ENCODE measurements around the gene TMEM135.

The TMEM135 gene

DNA sequence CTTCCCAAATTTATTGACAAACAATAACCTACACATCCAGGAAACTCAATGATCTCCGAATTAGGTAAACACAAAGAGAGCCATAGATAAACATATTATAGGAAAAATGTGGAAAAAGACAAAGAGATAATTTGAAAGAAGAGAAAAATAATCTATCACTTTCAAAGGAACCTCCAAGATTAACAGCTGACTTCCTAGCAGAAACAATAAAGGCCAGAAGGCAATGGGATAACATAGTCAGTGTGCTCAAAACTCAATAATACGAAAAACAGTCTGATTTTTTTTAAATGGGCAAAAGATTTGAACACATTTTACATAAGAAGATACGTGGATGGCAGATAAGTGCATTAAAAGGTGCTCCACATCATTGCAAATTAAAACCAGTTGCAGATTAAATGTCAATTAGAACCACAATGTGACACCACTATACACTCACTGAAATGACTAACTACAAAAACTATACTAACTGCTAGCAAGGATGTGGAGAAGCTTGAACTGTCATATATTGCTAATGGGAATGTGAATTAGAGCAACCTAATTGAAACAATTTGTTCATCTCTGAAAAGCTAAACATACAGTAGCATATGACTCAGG lies 300.4 kb downstream of the TMEM135 start:
- no peaks in the 10 kb centered on the region for H4K20me1 ChIP-seq (ENCODE audit: insufficient read depth, low read length)
- H3K27ac ChIP-seq (ENCODE audit: low read depth, low read length, poor library complexity, severe bottlenecking) = no peak overlapping the region
- H3K9me3 ChIP-seq (ENCODE audit: low read length) = no peaks in the 10 kb centered on the region
- H2AFZ ChIP-seq (ENCODE audit: low read length) = no peak overlapping the region
- no peak overlapping the region for H3K9ac ChIP-seq (ENCODE audit: low read length)
- H3K4me2 ChIP-seq (ENCODE audit: low read length) = no peak overlapping the region
- no peak for TF ChIP-seq EZH2 (IDR thresholded peaks at IDR 0.05; ENCODE audit: borderline replicate concordance, low read length)
- no peak for TF ChIP-seq CTCF (IDR thresholded peaks at IDR 0.05; ENCODE audit: low read length)
- H3K9me2 ChIP-seq (ENCODE audit: low read depth, low read length) = no peaks in the 10 kb centered on the region
- H3K79me2 ChIP-seq (ENCODE audit: insufficient read depth, low read length) = no peaks in the 10 kb centered on the region
- H3K36me3 ChIP-seq (ENCODE audit: insufficient read depth, low read length) = no peaks in the 10 kb centered on the region
- H3K27me3 ChIP-seq (ENCODE audit: insufficient read depth, low read length) = no peaks in the 10 kb centered on the region
- H3F3A ChIP-seq (ENCODE audit: insufficient read depth, low read length) = no peaks in the 10 kb centered on the region
- no peaks in the 10 kb centered on the region for H3K4me1 ChIP-seq (ENCODE audit: insufficient read depth, low read length, severe bottlenecking)
- no peak overlapping the region for H3K4me3 ChIP-seq (ENCODE audit: low read depth, low read length, poor library complexity, severe bottlenecking)

- Histone ChIP-seq H3K27me3 (ENCODE audit: insufficient read depth, low read length) (no peaks in the 10 kb centered on the region), H3K79me2 (ENCODE audit: insufficient read depth, low read length) (no peaks in the 10 kb centered on the region), H2AFZ (ENCODE audit: low read length) (no peak overlapping the region), H3K9ac (ENCODE audit: low read length) (no peak overlapping the region), H3K4me1 (ENCODE audit: insufficient read depth, low read length, severe bottlenecking) (no peaks in the 10 kb centered on the region), H3K9me3 (ENCODE audit: low read length) (no peaks in the 10 kb centered on the region), H3K9me2 (ENCODE audit: low read depth, low read length) (no peaks in the 10 kb centered on the region), H3F3A (ENCODE audit: insufficient read depth, low read length) (no peaks in the 10 kb centered on the region), H4K20me1 (ENCODE audit: insufficient read depth, low read length) (no peaks in the 10 kb centered on the region), H3K4me3 (ENCODE audit: low read depth, low read length, poor library complexity, severe bottlenecking) (no peak overlapping the region), H3K4me2 (ENCODE audit: low read length) (no peak overlapping the region), H3K27ac (ENCODE audit: low read depth, low read length, poor library complexity, severe bottlenecking) (no peak overlapping the region), H3K36me3 (ENCODE audit: insufficient read depth, low read length) (no peaks in the 10 kb centered on the region)
- no peak for TF ChIP-seq EZH2 (IDR thresholded peaks at IDR 0.05; ENCODE audit: borderline replicate concordance, low read length)
- TF ChIP-seq CTCF (IDR thresholded peaks at IDR 0.05; ENCODE audit: low read length) = no peak
These were observed 301.7 kb downstream of the TMEM135 start for GRCh38 chr11:87339416-87339815.

DNA sequence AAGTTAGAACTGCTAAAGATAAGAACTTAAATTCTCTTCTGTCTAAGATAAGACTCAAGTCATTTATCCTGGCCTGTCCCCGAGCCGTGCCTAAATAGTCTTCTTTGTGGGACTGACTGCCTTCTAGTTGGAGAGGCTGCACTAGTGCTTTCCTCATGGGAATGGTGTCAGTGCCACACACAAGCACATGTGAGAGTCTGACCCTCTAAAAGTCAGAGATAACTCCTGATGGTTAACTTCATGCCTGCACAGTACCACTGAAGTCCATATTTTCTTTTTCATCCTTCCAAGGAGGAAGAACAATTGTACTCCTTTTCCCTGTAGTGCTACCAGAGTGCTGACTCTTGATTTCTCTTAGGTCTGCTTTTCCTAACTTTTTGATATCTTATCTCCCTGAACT lies 309.7 kb downstream of the TMEM135 start:
- H3K27me3 ChIP-seq (ENCODE audit: insufficient read depth, low read length) = no peaks in the 10 kb centered on the region
- H3K36me3 ChIP-seq (ENCODE audit: insufficient read depth, low read length) = no peaks in the 10 kb centered on the region
- no peak overlapping the region for H3K4me3 ChIP-seq (ENCODE audit: low read depth, low read length, poor library complexity, severe bottlenecking)
- no peak overlapping the region for H3K4me2 ChIP-seq (ENCODE audit: low read length)
- H3K9me3 ChIP-seq (ENCODE audit: low read length) = no peaks in the 10 kb centered on the region
- no peaks in the 10 kb centered on the region for H3K9me2 ChIP-seq (ENCODE audit: low read depth, low read length)
- TF ChIP-seq EZH2 (IDR thresholded peaks at IDR 0.05; ENCODE audit: borderline replicate concordance, low read length) (no peak), CTCF (IDR thresholded peaks at IDR 0.05; ENCODE audit: low read length) (no peak)
- H3K9ac ChIP-seq (ENCODE audit: low read length) = no peak overlapping the region
- H4K20me1 ChIP-seq (ENCODE audit: insufficient read depth, low read length) = no peaks in the 10 kb centered on the region
- H3K4me1 ChIP-seq (ENCODE audit: insufficient read depth, low read length, severe bottlenecking) = no peaks in the 10 kb centered on the region
- H3F3A ChIP-seq (ENCODE audit: insufficient read depth, low read length) = no peaks in the 10 kb centered on the region
- H2AFZ ChIP-seq (ENCODE audit: low read length) = no peak overlapping the region
- H3K79me2 ChIP-seq (ENCODE audit: insufficient read depth, low read length) = no peaks in the 10 kb centered on the region
- no peak overlapping the region for H3K27ac ChIP-seq (ENCODE audit: low read depth, low read length, poor library complexity, severe bottlenecking)
